Prostate gland (tissue), 2 donors: ENCODE data around the gene SURF1.

Source experiments
- POLR2A ChIP-seq: fragments of 450-650 bp; IDR thresholded peaks from one replicate; pipeline ENCODE4 v1.6.1; 2016; ENCODE audit warnings: antibody characterized with exemption, mild to moderate bottlenecking
- TF ChIP-seq, protein P1 (sequence below), 4 experiments: fragments of 200-600 bp in 2 of 4; fragments of 450-650 bp in 2 of 4; sonication (generic) in 2 of 4; IDR thresholded peaks; 1 replicate in 3 of 4; 2 replicates in 1 of 4; pipeline ENCODE4 v1.5.1; 2016 to 2019; ENCODE audit warnings: antibody characterized with exemption in 4 of 4, mild to moderate bottlenecking in 2 of 4, moderate library complexity in 2 of 4

GRCh38 chr9:133305731-133306130, 50.6 kb downstream of the SURF1 start:
- TF ChIP-seq POLR2A: no peak
- TF ChIP-seq, protein P1, sequence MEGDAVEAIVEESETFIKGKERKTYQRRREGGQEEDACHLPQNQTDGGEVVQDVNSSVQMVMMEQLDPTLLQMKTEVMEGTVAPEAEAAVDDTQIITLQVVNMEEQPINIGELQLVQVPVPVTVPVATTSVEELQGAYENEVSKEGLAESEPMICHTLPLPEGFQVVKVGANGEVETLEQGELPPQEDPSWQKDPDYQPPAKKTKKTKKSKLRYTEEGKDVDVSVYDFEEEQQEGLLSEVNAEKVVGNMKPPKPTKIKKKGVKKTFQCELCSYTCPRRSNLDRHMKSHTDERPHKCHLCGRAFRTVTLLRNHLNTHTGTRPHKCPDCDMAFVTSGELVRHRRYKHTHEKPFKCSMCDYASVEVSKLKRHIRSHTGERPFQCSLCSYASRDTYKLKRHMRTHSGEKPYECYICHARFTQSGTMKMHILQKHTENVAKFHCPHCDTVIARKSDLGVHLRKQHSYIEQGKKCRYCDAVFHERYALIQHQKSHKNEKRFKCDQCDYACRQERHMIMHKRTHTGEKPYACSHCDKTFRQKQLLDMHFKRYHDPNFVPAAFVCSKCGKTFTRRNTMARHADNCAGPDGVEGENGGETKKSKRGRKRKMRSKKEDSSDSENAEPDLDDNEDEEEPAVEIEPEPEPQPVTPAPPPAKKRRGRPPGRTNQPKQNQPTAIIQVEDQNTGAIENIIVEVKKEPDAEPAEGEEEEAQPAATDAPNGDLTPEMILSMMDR (IDR thresholded peaks at IDR 0.05): no peak
